GM21576 (cell line): ENCODE results near the gene FOSL1.
A peak's percentile ranks its signal among the peaks of the same experiment; 100 is the strongest.
"Not testable (repeated sequence)": the region's sequence is repeated elsewhere in the genome, so short reads cannot be mapped to it uniquely, and the experiment has no call there.

ENCODE experiments used
- ATAC-seq: cut with Tn5 transposase; IDR thresholded peaks from one replicate; pipeline ENCODE4 v1.9.1; 2021; ENCODE audit warnings: mild to moderate bottlenecking, moderate library complexity; ENCODE audit not compliant: unreplicated experiment

The FOSL1 gene

GRCh38 chr11:65897020-65897471 is 3.1 kb downstream of the FOSL1 start:
- ATAC-seq: no peak

GRCh38 chr11:65896034-65896999 is 3.9 kb downstream of the FOSL1 start:
- no peak for ATAC-seq

DNA sequence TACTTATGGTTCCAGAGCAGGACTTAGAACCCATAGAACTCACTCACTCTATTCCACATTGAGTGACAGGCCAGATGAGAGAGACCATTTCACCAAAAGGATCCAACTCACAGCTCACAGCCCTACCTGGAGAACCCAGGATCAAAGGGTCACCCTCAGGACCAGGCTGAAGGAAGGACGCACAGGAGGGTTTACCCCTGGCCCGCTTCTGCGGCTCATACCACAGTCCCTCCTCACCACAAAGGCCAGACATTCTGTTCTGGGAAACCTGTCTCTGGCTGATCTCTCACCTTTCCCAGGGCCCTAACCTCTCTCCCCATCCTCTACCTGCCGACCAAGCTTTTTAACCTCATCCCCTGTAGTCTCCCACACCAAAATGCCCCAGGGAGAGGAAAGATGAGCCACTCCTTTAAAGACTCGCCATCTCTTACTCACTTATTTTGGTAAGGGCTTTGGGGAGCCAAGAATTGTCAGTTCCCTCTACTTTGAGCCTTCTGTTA is 4.7 kb downstream of the FOSL1 start:
- no peak for ATAC-seq

- ATAC-seq: no peak
Observed at GRCh38 chr11:65894034-65894591, 6.1 kb downstream of the FOSL1 start.

DNA sequence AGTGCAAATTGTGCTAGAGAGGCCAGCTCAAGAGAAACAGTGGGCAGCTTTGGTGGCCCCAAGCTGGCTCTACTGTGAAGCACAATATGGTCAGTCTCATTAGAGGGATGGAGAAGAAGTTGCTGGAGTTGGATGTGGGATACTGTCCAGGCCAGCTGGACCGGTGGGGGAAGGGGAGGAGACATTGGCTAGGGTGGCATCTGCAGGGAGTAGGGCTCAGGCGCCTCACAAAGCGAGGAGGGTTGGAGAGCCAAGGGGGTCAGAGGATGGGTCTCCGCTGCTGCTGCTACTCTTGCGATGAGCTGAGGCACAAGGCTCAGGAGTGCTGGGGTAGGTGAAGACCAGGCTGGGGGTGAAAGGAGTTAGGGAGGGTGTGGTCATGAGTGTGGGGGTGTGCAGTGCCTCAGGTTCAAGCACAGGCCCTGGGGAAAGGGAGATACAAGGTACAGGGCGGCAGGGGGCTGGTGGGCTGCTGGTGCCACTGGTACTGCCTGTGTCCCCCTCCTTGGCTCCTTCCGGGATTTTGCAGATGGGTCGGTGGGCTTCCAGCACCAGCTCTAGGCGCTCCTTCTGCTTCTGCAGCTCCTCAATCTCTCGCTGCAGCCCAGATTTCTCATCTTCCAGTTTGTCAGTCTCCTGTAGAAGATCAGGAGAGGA is 7.4 kb downstream of the FOSL1 start:
- no peak for ATAC-seq

- ATAC-seq: not testable (repeated sequence)
Observed at GRCh38 chr11:65892137-65892540, 8.0 kb downstream of the FOSL1 start.

DNA sequence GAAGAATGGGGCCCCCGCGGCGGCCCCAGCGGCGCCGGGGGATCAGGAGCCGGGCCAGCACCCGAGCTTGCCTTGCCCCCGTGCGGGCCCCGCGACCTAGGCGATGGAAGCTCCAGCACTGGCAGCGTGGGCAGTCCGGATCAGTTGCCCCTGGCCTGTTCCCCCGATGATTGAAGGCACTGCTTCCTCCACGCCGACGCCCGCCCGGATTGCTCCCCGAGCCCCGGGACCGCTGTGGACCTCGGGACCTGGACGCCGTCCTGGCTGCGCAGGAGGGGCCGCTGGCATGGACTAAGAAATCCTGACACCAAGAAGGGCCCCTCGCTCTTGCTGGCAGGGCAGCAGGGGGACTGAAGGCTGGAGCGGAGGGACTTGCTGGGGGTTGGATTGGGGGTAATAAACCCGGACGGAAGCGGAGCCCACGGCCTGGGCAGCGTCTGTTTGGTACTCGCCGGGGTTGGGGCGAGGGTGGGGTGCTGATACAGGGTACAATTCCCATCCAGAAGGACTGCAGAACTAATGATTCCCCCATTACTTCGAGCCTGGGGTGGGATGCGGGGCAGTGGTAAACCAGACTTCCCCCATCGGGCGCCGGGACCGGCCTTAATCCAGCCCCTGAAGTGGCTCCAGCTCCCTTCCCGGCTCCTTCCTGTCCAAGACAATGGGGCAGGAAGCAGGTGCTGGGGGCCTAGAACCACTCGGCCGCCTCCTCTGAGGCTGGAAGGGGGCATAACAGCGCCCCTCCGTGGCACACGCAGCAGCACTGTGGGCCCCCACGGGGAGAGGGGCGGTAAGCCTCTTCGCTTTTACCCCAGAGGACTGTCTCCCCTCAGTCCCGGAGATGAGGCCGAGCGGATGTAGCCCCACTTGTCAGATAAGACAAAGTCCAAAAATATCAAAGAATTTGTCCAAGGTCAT is 8.7 kb downstream of the FOSL1 start:
- no peak for ATAC-seq

DNA sequence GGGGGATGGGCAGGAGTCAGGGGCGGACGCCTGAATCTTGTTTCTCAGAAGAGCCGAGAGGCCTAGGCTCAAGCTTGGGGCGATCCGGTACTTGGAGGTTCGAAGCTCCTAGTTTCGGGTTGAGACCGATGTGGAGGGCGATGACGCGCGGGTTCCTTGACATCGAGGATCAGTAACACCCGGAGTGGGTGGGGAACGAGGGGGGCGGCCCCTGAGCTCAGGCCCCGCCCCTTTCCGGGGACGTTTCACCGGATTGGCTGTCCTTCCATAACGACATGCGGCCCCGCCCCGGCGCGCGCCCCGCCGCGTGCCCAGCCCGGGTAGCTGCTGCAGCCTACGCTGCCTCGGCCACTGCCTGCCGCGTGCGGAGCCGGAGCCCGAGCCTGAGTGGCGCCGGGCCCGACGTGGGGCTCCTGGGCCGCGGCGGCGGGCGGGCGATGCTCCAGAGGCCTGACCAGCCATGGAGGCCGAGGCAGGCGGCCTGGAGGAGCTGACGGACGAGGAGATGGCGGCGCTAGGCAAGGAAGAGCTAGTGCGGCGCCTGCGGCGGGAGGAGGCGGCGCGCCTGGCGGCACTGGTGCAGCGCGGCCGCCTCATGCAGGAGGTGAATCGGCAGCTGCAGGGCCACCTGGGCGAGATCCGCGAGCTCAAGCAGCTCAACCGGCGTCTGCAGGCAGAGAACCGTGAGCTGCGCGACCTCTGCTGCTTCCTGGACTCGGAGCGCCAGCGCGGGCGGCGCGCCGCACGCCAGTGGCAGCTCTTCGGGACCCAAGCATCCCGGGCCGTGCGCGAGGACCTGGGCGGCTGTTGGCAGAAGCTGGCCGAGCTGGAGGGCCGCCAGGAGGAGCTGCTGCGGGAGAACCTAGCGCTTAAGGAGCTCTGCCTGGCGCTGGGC is 9.6 kb downstream of the FOSL1 start, which contains the start of gene CCDC85B:
TSS of gene CCDC85B (plus strand) at position 350 of the 895 bp plus-strand sequence. CDS start at position 461, 111 bp downstream.
- peak; percentile 39 for ATAC-seq

DNA sequence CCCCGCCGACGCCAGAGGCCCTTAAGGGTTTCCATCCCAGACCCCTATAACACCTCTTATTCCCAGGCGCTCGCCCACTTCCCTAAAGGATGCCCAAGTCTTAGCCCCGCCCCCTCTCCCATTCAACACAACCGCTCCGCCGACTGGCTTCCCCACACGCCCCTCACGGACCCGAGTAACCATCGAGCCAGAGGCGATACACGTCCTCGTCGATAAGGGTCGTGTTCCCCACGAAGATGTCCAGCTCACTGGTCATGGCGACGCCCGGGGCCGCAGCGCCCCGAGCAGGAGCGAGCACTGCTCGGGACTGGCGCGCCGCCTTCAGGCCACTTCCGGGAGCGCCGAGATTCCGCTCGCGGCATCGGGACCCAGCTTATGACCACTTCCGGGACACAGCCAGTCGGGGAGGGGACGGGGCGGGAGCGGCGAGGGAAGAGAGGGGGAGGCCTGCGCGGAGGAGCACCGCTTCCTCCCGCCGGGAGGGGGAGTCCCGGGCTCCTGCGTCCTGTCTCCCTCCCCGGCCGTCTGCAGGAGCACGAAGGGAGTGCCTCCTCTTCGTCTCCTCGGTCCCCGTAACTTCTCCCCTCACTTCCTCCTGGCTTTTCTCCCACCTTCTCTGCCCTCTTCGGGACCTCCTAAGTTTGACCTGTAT is 11.9 kb downstream of the FOSL1 start, which contains the start of gene FIBP:
TSS of gene FIBP (minus strand) at position 309 of the 652 bp plus-strand sequence. CDS start at position 256, 53 bp downstream.
- peak; percentile 38 for ATAC-seq

DNA sequence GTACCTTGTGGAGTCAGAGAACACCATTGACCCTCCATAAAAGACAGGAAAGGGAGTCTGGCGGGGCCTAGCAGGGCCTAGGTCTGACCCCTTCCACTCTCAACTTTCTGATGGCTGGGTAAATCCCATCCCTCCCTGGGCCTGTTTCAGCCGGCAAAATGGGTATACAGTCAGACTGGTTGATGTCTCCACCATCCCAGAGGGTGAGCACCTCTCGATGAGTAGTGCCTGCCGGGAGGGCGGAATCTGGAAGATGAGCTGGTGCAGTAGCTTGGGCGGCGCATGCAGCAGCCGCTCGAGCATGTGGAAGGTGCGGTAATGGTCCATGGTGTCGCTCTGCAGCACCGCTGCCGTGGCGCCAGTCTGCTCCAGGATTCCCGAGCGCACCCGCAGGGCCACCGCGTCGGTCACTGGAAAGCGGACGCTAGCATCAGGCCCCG is 12.4 kb downstream of the FOSL1 start:
- no peak for ATAC-seq

- no peak for ATAC-seq
Observed at GRCh38 chr11:65886826-65887722, 13.1 kb downstream of the FOSL1 start.

GRCh38 chr11:65885808-65886536 is 14.2 kb downstream of the FOSL1 start:
- ATAC-seq: no peak

- no peak for ATAC-seq
Observed at GRCh38 chr11:65885231-65885630, 15.0 kb downstream of the FOSL1 start.

GRCh38 chr11:65884716-65885092 is 15.5 kb downstream of the FOSL1 start:
- ATAC-seq: no peak

DNA sequence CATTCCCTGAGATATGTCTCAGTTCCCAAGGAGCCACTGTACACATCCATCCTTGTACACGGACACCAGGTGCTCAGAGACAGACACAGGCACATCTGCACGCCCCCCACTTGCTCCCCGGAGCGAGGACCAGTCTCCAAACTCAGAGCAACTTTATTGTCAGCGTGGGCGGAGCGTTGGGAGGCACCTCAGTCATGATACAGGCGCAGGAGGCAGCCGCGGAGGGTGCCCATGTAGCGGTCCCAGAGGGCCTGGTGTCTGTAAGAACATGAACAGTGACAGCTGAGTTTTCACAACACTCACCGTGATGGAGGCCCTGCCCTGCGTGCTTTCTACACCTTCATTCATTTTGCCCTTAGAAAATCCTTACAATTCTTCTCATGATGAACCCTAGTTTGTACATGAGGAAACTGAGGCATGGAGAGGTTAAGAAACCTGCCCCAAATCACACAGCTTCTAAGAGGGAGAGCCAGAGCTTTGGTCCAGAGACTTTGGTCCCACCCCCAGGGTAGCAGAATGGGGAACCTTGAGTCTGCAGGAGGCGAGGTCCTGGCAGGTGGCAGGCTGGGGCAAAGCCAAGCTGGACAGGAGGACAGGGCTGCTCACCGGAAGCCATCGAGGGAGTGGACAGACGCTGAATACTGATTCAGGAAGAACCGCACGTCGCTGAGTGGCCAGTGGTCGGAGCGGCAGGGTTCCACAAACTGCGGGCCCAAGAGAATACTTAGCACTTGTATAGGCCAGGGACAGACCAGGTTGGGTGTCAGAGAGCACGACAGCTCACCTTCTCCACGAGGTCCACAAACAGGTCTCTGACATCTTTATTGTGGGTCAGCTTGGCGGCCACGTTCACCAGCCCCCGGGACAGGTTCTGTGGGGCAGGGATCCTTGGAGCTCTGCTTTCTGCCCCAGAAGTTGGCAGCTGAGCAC is 16.1 kb downstream of the FOSL1 start:
- ATAC-seq: no peak
